Smooth muscle cell (in vitro differentiated cells): ENCODE results near the gene CCDC8. TPM values are rescaled to one million over a fixed set of nuclear protein-coding genes. Genes with fewer than 3 reads are reported as not detected.

ENCODE experiments used
- DNase-seq: peaks from one replicate; lab custom pipeline; 2025; ENCODE audit not compliant: unreplicated experiment; lab: John Stamatoyannopoulos, UW
- H2AFZ ChIP-seq: fragments of 200-600 bp; sonication (generic); 2 replicates; pipeline ENCODE4 v1.6.0; 2016; ENCODE audit warnings: antibody characterized with exemption, low read depth, mild to moderate bottlenecking
- H3F3A ChIP-seq: fragments of 200-600 bp; sonication (generic); 2 replicates; pipeline ENCODE4 v1.6.0; 2017; ENCODE audit warnings: antibody characterized with exemption, low read depth
- H3K27ac ChIP-seq: fragments of 200-600 bp; sonication (generic); 2 replicates; pipeline ENCODE4 v1.5.1; 2016; ENCODE audit warnings: low read depth, mild to moderate bottlenecking
- H3K27me3 ChIP-seq: fragments of 200-600 bp; sonication (generic); 2 replicates; pipeline ENCODE4 v1.6.1; 2016; ENCODE audit warnings: low read depth, mild to moderate bottlenecking
- H3K36me3 ChIP-seq: fragments of 200-600 bp; sonication (generic); 2 replicates; pipeline ENCODE4 v1.5.1; 2016; ENCODE audit warnings: low read depth
- H3K4me1 ChIP-seq: fragments of 200-600 bp; sonication (generic); 2 replicates; pipeline ENCODE4 v1.5.1; 2016; ENCODE audit warnings: low read depth
- H3K4me2 ChIP-seq: fragments of 200-600 bp; sonication (generic); 2 replicates; pipeline ENCODE4 v1.6.0; 2016; ENCODE audit warnings: mild to moderate bottlenecking
- H3K4me3 ChIP-seq: fragments of 200-600 bp; sonication (generic); 2 replicates; pipeline ENCODE4 v1.5.1; 2016; ENCODE audit warnings: mild to moderate bottlenecking
- H3K79me2 ChIP-seq: fragments of 200-600 bp; sonication (generic); 2 replicates; pipeline ENCODE4 v1.6.0; 2016; ENCODE audit warnings: low read depth, mild to moderate bottlenecking
- H3K9ac ChIP-seq: fragments of 200-600 bp; sonication (generic); 2 replicates; pipeline ENCODE4 v1.6.0; 2016; ENCODE audit warnings: low read depth
- H3K9me3 ChIP-seq: fragments of 200-600 bp; sonication (generic); replicated peaks from 2 replicates; pipeline ENCODE4 v1.5.1; 2016; ENCODE audit warnings: low read depth
- H4K20me1 ChIP-seq: fragments of 200-600 bp; sonication (generic); 2 replicates; pipeline ENCODE4 v1.6.0; 2016; ENCODE audit warnings: low read depth
- WGBS: methylation state at CpG from one replicate; pipeline ENCODE4 v1.1.7; 2016; ENCODE audit warnings: low lambda C conversion rate; 5-methylcytosine and 5-hydroxymethylcytosine counted together
- polyA plus RNA-seq: library from polyadenylated mRNA; unstranded; fragments of >200 nt; fragmentation: Nextera tagmentation; extraction: Ambion mirVana; gene quantifications from 2 replicates; pipeline ENCODE4 v1.2.1, GENCODE V29; 2016
- total RNA-seq: library from RNA; depleted of rRNA; stranded (reverse); fragments of >200 nt; gene quantifications from 2 replicates; pipeline ENCODE4 v1.2.3, GENCODE V29; 2014
- TF ChIP-seq, protein P1 (sequence below): fragments of 200-600 bp; sonication (generic); IDR thresholded peaks from 2 replicates; pipeline ENCODE4 v1.5.1; 2017; ENCODE audit warnings: borderline replicate concordance, mild to moderate bottlenecking, antibody characterized with exemption; ENCODE audit not compliant: insufficient read depth, poor library complexity, severe bottlenecking

Gene CCDC8
- total and polyA plus RNA-seq, 2 experiments from 2014 or later, result 17.9 to 44.5 TPM

DNA sequence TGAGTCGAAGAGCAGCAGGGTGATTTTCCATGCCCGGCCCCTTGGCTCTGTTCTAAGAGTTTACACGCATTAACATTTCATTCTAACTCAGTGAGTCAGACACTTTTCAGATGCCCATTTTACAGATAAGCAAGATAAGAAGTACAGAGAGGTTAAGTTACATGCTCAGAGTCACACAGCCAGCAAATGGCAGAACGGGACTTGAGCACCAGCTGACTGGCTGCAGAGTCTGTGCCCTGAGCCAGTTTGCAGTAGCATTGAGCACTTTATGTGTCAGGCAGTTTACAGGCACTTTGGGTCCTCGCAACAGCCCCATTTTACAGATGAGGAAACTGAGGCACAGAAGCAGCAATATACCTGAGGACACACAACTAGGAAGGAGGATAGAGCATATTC, 19.0 kb downstream of the CCDC8 start:
- Histone ChIP-seq H3K79me2 (no peaks in the 10 kb centered on the region), H3K4me3 (no peak overlapping the region), H2AFZ (no peak overlapping the region), H3K4me1 (no peaks in the 10 kb centered on the region), H3K27me3 (no peaks in the 10 kb centered on the region), H3K9me3 (no peaks in the 10 kb centered on the region), H3K36me3 (no peaks in the 10 kb centered on the region), H3K27ac (no peak overlapping the region), H3F3A (peaks cover 13% of the 10 kb centered on the region), H3K9ac (no peak overlapping the region), H3K4me2 (no peak overlapping the region), H4K20me1 (no peaks in the 10 kb centered on the region)
- DNase-seq, result no peak
- TF ChIP-seq, protein P1, sequence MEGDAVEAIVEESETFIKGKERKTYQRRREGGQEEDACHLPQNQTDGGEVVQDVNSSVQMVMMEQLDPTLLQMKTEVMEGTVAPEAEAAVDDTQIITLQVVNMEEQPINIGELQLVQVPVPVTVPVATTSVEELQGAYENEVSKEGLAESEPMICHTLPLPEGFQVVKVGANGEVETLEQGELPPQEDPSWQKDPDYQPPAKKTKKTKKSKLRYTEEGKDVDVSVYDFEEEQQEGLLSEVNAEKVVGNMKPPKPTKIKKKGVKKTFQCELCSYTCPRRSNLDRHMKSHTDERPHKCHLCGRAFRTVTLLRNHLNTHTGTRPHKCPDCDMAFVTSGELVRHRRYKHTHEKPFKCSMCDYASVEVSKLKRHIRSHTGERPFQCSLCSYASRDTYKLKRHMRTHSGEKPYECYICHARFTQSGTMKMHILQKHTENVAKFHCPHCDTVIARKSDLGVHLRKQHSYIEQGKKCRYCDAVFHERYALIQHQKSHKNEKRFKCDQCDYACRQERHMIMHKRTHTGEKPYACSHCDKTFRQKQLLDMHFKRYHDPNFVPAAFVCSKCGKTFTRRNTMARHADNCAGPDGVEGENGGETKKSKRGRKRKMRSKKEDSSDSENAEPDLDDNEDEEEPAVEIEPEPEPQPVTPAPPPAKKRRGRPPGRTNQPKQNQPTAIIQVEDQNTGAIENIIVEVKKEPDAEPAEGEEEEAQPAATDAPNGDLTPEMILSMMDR, result no peak
- WGBS, result 75% methylated on average over 5 of the region's 5 CpGs

DNA sequence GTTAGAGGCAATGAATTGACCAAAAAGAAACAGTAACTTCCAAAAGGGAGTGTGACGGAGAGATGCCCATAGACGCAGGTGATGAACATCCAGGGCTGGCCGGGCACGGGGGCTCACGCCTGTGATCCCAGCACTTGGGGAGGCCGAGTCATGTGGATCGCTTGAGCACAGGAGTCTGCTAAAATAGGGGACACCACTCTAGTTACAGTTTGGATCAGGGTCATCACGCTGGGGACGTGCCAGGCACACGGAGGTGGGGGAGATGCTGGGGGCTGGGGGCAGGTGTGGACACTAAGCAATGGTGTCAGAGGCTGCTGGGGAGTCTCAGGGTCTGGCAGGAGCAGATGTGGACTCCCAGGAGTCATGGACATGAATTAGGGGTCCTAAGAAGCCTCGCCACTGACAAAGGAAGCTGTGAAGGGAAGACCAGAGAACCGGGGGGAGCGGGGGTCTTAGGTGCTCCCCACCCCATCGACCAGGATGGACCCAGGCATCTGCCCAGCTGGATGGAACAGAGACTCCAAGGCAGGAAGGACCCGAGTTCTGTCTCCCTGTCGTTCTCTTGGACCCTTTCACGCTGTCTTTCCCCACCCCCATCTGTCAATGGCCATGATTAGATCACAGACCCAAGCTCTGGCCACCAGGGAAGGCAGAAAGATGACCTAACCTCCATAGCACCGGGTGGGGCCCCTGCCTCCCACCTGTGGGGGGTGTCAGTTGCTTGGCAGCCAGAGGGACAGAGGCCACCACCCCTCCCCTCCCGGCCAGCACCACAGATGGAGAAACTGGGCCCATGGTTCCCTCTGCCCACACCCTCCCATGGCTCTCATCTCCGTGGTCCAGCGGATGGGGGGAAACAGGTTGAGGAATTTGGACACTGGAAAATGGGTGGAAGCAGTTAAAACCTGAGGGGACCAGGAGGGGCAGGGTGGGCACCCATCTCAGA, 19.6 kb downstream of the CCDC8 start:
- Histone ChIP-seq H3K4me3 (no peak overlapping the region), H3K4me1 (no peaks in the 10 kb centered on the region), H4K20me1 (no peaks in the 10 kb centered on the region), H3K9ac (no peak overlapping the region), H3K9me3 (no peaks in the 10 kb centered on the region), H2AFZ (no peak overlapping the region), H3K27ac (peak overlapping the region; percentile 64), H3K4me2 (no peak overlapping the region), H3K79me2 (no peaks in the 10 kb centered on the region), H3F3A (peaks cover 13% of the 10 kb centered on the region), H3K36me3 (peaks cover 3% of the 10 kb centered on the region), H3K27me3 (no peaks in the 10 kb centered on the region)
- WGBS, result 86% methylated on average over 21 of the region's 21 CpGs
- no peak for DNase-seq
- TF ChIP-seq, protein P1, result no peak

DNA sequence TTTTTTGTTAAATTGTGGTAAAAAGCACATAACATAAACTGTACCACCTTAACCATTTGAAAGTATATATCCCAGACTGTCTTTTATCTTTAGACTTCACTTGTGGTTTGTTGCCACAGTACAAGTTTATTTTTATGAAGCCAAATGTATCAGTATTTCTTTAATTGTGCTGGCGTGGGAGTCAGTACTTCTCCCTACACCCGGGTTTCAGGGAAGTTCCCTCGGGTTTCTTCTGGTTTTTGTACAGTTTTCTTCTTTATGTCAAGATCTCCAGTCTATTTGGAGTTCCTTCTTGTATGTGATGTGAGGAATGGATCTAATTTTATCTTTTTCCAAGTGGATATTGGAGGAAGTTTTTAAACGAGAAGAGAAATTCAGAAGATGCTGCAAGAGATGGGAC, 20.5 kb downstream of the CCDC8 start:
- peak overlapping the region; percentile 16 for H3K4me2 ChIP-seq
- no peaks in the 10 kb centered on the region for H3K9me3 ChIP-seq
- H3F3A ChIP-seq, result peaks cover 13% of the 10 kb centered on the region
- WGBS, result 70% methylated on average over 4 of the region's 4 CpGs
- H3K4me3 ChIP-seq, result no peak overlapping the region
- peaks cover 5% of the 10 kb centered on the region for H3K36me3 ChIP-seq
- H2AFZ ChIP-seq, result no peak overlapping the region
- H3K27ac ChIP-seq, result peak overlapping the region; percentile 64
- H3K9ac ChIP-seq, result no peak overlapping the region
- H3K79me2 ChIP-seq, result no peaks in the 10 kb centered on the region
- no peaks in the 10 kb centered on the region for H3K4me1 ChIP-seq
- TF ChIP-seq, protein P1, result no peak
- no peaks in the 10 kb centered on the region for H3K27me3 ChIP-seq
- no peak for DNase-seq
- H4K20me1 ChIP-seq, result no peaks in the 10 kb centered on the region
